Esophagus squamous epithelium (tissue), 4 donors: Measurements from ENCODE around the gene BBS4.

Source experiments
- CTCF ChIP-seq, 6 experiments: fragments of 450-650 bp in 4 of 6; fragments of 200-600 bp in 2 of 6; sonication (generic) in 2 of 6; IDR thresholded peaks; one replicate each; pipeline ENCODE4 v1.5.1; 2016 to 2019; ENCODE audit warnings: antibody characterized with exemption in 6 of 6, mild to moderate bottlenecking in 4 of 6, moderate library complexity in 4 of 6
- POLR2A ChIP-seq, 4 donors: fragments of 450-650 bp; IDR thresholded peaks; one replicate each; pipeline ENCODE4 v1.6.1; 2017; ENCODE audit warnings: antibody characterized with exemption in 4 of 4, mild to moderate bottlenecking in 4 of 4, moderate library complexity in 3 of 4

GRCh38 chr15:72785432-72785831, 99.4 kb downstream of the BBS4 start:
- TF ChIP-seq CTCF (IDR thresholded peaks at IDR 0.05) = no peak
- no peak for TF ChIP-seq POLR2A (IDR thresholded peaks at IDR 0.05)
